B cell (primary cell): ENCODE data around the gene IL1RL1.

ENCODE experiments used
- CTCF ChIP-seq: fragments of 200-600 bp; IDR thresholded peaks from one replicate; pipeline ENCODE4 v1.8.0; 2022; ENCODE audit warnings: antibody characterized with exemption, mild to moderate bottlenecking
- EZH2 ChIP-seq: IDR thresholded peaks from 2 replicates; pipeline ENCODE4 v1.6.1; 2012; ENCODE audit warnings: borderline replicate concordance, low read depth, mild to moderate bottlenecking, moderate library complexity, low read length; ENCODE audit not compliant: insufficient read depth, poor library complexity, severe bottlenecking

GRCh38 chr2:102344397-102344796, 33.0 kb downstream of the IL1RL1 start:
- TF ChIP-seq CTCF (no peak), EZH2 (no peak)
